Ovary (tissue), 3 donors: Measurements from ENCODE around the gene LRFN2.

Experiments used
- CTCF ChIP-seq, 3 donors: fragments of 450-650 bp in 2 of 3; fragments of 200-600 bp in 1 of 3; IDR thresholded peaks; one replicate each; pipeline versions ENCODE4 v1.5.1 to v1.8.0; 2016 to 2022; ENCODE audit warnings: antibody characterized with exemption in 3 of 3, mild to moderate bottlenecking in 1 of 3
- POLR2A ChIP-seq: fragments of 450-650 bp; IDR thresholded peaks from one replicate; pipeline ENCODE4 v1.6.1; 2017; ENCODE audit warnings: antibody characterized with exemption, mild to moderate bottlenecking, moderate library complexity
- donor health status: DM: no; HTN: no; CAD: no.

DNA sequence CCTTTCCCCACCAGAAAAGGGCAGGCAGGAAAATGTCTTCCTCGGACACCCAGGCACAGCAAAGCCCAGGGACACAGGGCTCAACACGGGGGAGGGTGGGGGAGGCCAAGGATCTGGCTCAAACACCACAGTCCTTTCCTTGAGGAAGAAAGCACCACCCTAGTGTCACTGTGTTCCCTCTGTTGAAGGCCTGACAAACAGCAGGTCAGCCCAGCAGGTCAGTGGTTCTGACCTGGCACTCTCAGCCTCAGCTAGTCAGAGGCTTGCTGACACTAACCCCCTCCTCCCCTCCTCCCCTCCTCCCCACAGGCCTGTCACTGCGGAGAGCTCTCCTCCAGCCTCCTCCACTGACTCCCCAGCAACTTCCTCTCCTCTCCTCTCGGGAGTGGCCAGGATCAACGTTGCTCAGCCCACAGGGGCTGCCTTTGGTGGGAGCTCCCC, 239.6 kb downstream of the LRFN2 start:
- TF ChIP-seq CTCF (IDR thresholded peaks at IDR 0.05) = no peak
- no peak for TF ChIP-seq POLR2A
